H1 (cell line): ENCODE results near the gene IFITM10. TPM values are rescaled to one million over a fixed set of nuclear protein-coding genes. Genes with fewer than 3 reads are reported as not detected.

ENCODE experiments used
- BCL11A ChIP-seq, 2 experiments: IDR thresholded peaks; one replicate each; pipeline ENCODE4 v1.6.1; 2011; ENCODE audit warnings: low read depth in 2 of 2, low read length in 2 of 2, mild to moderate bottlenecking in 2 of 2
- CTBP2 ChIP-seq: IDR thresholded peaks from 2 replicates; pipeline ENCODE4 v1.7.0; 2011; ENCODE audit warnings: borderline replicate concordance, mild to moderate bottlenecking, moderate library complexity, mixed read lengths, low read length; ENCODE audit not compliant: insufficient read depth, insufficient read length
- PHF8 ChIP-seq: fragments of 200-600 bp; sonication (generic); conservative IDR thresholded peaks from 2 replicates; pipeline ENCODE4 v1.7.1; 2012; ENCODE audit warnings: low read depth, mild to moderate bottlenecking, inconsistent platforms, low read length, moderate library complexity
- POU5F1 ChIP-seq: IDR thresholded peaks from 2 replicates; pipeline ENCODE4 v1.6.1; 2011; ENCODE audit warnings: low read depth, mild to moderate bottlenecking, low read length, moderate library complexity
- RBBP5 ChIP-seq: IDR thresholded peaks from 2 replicates; pipeline ENCODE4 v1.7.1; 2012; ENCODE audit warnings: low read depth, mild to moderate bottlenecking, inconsistent platforms, low read length, moderate library complexity, borderline replicate concordance
- SP1 ChIP-seq: IDR thresholded peaks from 2 replicates; pipeline ENCODE4 v1.6.1; 2011; ENCODE audit warnings: low read depth, low read length
- SUZ12 ChIP-seq: fragments of 200-600 bp; sonication (generic); IDR thresholded peaks from 2 replicates; pipeline ENCODE4 v1.6.1; 2012; ENCODE audit warnings: mild to moderate bottlenecking, inconsistent platforms, low read length, moderate library complexity, mixed read lengths
- polyA plus RNA-seq, 7 experiments: library from polyadenylated mRNA; depleted of rRNA in 3 of 7; stranded (reverse) in 5 of 7; unstranded in 2 of 7; fragments of >200 nt in 5 of 7; fragments of 200-250 nt in 2 of 7; gene quantifications; 1 replicate in 5 of 7; 2 replicates in 1 of 7; 4 replicates in 1 of 7; pipeline versions ENCODE4 v1.2.1 to v1.2.3, GENCODE V29; 2011 to 2013; ENCODE audit warnings: missing spikeins in 2 of 7, mixed read lengths in 2 of 7
- total RNA-seq: library from RNA; stranded (reverse); fragmentation: NEBNext Ultra II Directional; extraction: Animal tissue kit (Norgen Biotek cat#: 25700); gene quantifications from 2 replicates; pipeline ENCODE4 v1.2.1, GENCODE V29; 2021

IFITM10 gene
- total and polyA plus RNA-seq, 2 of the 8 experiments (the other 6 are each of a cell fraction or from before 2014, with no cell fraction given): 0.08 to 0.22 TPM

DNA sequence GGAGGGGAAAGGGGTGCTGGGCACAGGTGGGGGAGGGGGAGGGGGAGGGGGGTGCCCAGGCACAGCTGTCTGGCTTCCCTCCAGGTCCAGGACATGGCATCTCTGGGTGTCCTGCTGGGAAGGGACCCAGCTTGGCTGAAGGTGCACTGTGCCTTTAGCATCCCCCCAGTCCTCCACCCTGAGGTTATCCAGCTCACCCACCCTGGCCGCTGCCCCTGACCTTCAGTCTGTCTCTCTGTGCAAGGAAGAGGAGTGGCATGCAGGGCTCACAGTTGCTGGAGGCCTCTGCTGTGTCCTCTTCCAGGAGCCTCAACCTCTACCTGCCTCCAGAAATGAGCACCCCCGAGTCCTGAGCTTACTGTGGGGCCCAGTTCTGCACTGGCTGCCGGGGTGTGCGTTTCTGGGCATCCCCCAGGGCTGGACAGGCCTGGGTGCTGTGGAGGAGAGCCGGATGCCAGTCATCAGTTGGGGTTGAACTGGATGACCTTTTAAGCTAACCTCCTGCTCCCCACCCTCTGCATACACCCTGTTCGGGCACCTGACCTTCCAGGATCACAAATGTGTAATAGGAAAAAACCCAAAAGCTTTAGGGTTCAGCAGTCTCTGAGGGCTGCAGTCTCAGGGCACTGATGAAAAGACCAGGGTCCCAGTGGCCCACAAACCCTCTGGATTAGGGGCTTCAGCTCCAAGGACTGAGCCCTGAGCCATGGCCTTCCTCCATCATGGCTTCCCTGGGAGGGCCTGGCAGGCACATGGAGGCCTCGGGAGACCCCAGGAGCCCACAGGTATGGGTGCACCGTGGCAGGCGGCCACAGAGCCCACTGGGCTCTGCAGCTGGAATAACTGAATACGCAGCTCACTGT, 23.0 kb upstream of the IFITM10 start (continued):
- TF ChIP-seq CTBP2 (no peak), PHF8 (no peak), SUZ12 (no peak), SP1 (no peak), POU5F1 (no peak), BCL11A (IDR thresholded peaks at IDR 0.05; ENCODE audit: low read depth in 2 of 2, low read length in 2 of 2) (no peak), RBBP5 (no peak)
